Cardiac muscle cell (in vitro differentiated cells and primary cell): ENCODE results near the gene CRELD1. TPM values are rescaled to one million over a fixed set of nuclear protein-coding genes. Genes with fewer than 3 reads are reported as not detected.

Experiments used
- DNase-seq, 2 donors: peaks; one replicate each; pipeline versions ENCODE4 v3.0.0 to v3.0.0-alpha.2; 2010 to 2017; ENCODE audit warnings: low read depth in 1 of 2, low spot score in 1 of 2
- H3K27ac ChIP-seq: fragments of 200-600 bp; sonication (generic); 2 replicates; pipeline ENCODE4 v1.5.1; 2016
- H3K27me3 ChIP-seq: fragments of 200-600 bp; sonication (generic); 2 replicates; pipeline ENCODE4 v1.6.0; 2016; ENCODE audit warnings: control low read depth
- H3K36me3 ChIP-seq: fragments of 200-600 bp; sonication (generic); 2 replicates; pipeline ENCODE4 v1.5.1; 2016; ENCODE audit warnings: control low read depth
- H3K4me1 ChIP-seq: fragments of 200-600 bp; sonication (generic); 2 replicates; pipeline ENCODE4 v1.8.1; 2017; ENCODE audit warnings: low read depth, mild to moderate bottlenecking, mixed run types
- H3K4me3 ChIP-seq: fragments of 200-600 bp; sonication (generic); 2 replicates; pipeline ENCODE4 v1.5.1; 2016; ENCODE audit warnings: mild to moderate bottlenecking
- H3K9me3 ChIP-seq: fragments of 200-600 bp; sonication (generic); 2 replicates; pipeline ENCODE4 v1.5.1; 2017; ENCODE audit warnings: low read depth, mild to moderate bottlenecking, control low read depth
- CTCF ChIP-seq: IDR thresholded peaks from 2 replicates; pipeline ENCODE4 v1.5.1; 2012; ENCODE audit warnings: low read depth, mild to moderate bottlenecking, low read length
- polyA plus RNA-seq: library from polyadenylated mRNA; unstranded; fragments of >200 nt; fragmentation: Nextera tagmentation; extraction: Ambion mirVana; gene quantifications from 2 replicates; pipeline ENCODE4 v1.2.1, GENCODE V29; 2016
- total RNA-seq: library from RNA; depleted of rRNA; stranded (reverse); fragments of >200 nt; gene quantifications from 2 replicates; pipeline ENCODE4 v1.2.3, GENCODE V29; 2016

CRELD1 gene
- total RNA-seq (151 and 178 TPM in 2 replicates), polyA plus RNA-seq (179 and 225 TPM in 2 replicates)

- no peaks in the 10 kb centered on the region for H3K4me1 ChIP-seq
- DNase-seq = peak; percentile 96 to 97
- H3K27ac ChIP-seq = peak within 1 kb of the TSS; percentile 95
- no peaks in the 10 kb centered on the region for H3K9me3 ChIP-seq
- H3K36me3 ChIP-seq = peaks cover 6% of the 10 kb centered on the region
- no peaks in the 10 kb centered on the region for H3K27me3 ChIP-seq
- no peak for TF ChIP-seq CTCF
- H3K4me3 ChIP-seq = peak within 1 kb of the TSS; percentile 47
Measured at GRCh38 chr3:9933561-9934234, at the start of gene CRELD1. Gene CRELD1, plus strand, starts transcription at chr3:9933834. Its CDS starts 605 bp downstream, at chr3:9934439.

- Histone ChIP-seq H3K4me1 (no peaks in the 10 kb centered on the region), H3K36me3 (no peaks in the 10 kb centered on the region), H3K27me3 (no peaks in the 10 kb centered on the region), H3K9me3 (no peaks in the 10 kb centered on the region), H3K4me3 (no peak overlapping the region), H3K27ac (no peak overlapping the region)
- no peak for TF ChIP-seq CTCF
- DNase-seq = peak in 1 of 2 donors; percentile 79
Measured at GRCh38 chr3:9884555-9885165, 49.0 kb upstream of the CRELD1 start.

GRCh38 chr3:9886328-9886727, 47.3 kb upstream of the CRELD1 start:
- no peaks in the 10 kb centered on the region for H3K9me3 ChIP-seq
- H3K4me3 ChIP-seq = no peak overlapping the region
- no peak for TF ChIP-seq CTCF
- H3K27ac ChIP-seq = no peak overlapping the region
- H3K27me3 ChIP-seq = no peaks in the 10 kb centered on the region
- H3K4me1 ChIP-seq = peaks cover 3% of the 10 kb centered on the region
- no peak for DNase-seq
- no peaks in the 10 kb centered on the region for H3K36me3 ChIP-seq

GRCh38 chr3:9887480-9887879, 46.2 kb upstream of the CRELD1 start:
- TF ChIP-seq CTCF = no peak
- no peak for DNase-seq
- peaks cover 6% of the 10 kb centered on the region for H3K4me1 ChIP-seq
- no peaks in the 10 kb centered on the region for H3K36me3 ChIP-seq
- H3K27me3 ChIP-seq = no peaks in the 10 kb centered on the region
- H3K4me3 ChIP-seq = no peak overlapping the region
- H3K27ac ChIP-seq = no peak overlapping the region
- H3K9me3 ChIP-seq = no peaks in the 10 kb centered on the region

GRCh38 chr3:9888540-9888939, 45.1 kb upstream of the CRELD1 start:
- Histone ChIP-seq H3K9me3 (no peaks in the 10 kb centered on the region), H3K36me3 (no peaks in the 10 kb centered on the region), H3K27me3 (no peaks in the 10 kb centered on the region), H3K27ac (no peak overlapping the region), H3K4me1 (peaks cover 6% of the 10 kb centered on the region), H3K4me3 (no peak overlapping the region)
- no peak for TF ChIP-seq CTCF
- DNase-seq = no peak
